ENCODE measurements around the gene COQ3.

- TF ChIP-seq REST (IDR thresholded peaks at IDR 0.05; ENCODE audit: insufficient read depth in 1 of 2, low read depth in 2 of 2, low read length in 2 of 2) (no peak), SIN3A (IDR thresholded peaks at IDR 0.05; ENCODE audit: borderline replicate concordance, insufficient read depth, low read length) (no peak), TAF1 (IDR thresholded peaks at IDR 0.05; ENCODE audit: borderline replicate concordance, insufficient read depth, low read length) (no peak)
Observed at GRCh38 chr6:99416892-99417767, 23.1 kb upstream of the COQ3 start.

All from PFSK-1 (cell line).